SIG-M5 (cell line): ENCODE data around the gene TBC1D3B.
"Not testable (repeated sequence)": the region's sequence is repeated elsewhere in the genome, so short reads cannot be mapped to it uniquely, and the experiment has no call there.

Source experiments
- DNase-seq: peaks from one replicate; lab custom pipeline; 2025; lab: John Stamatoyannopoulos, UW

The TBC1D3B gene

DNA sequence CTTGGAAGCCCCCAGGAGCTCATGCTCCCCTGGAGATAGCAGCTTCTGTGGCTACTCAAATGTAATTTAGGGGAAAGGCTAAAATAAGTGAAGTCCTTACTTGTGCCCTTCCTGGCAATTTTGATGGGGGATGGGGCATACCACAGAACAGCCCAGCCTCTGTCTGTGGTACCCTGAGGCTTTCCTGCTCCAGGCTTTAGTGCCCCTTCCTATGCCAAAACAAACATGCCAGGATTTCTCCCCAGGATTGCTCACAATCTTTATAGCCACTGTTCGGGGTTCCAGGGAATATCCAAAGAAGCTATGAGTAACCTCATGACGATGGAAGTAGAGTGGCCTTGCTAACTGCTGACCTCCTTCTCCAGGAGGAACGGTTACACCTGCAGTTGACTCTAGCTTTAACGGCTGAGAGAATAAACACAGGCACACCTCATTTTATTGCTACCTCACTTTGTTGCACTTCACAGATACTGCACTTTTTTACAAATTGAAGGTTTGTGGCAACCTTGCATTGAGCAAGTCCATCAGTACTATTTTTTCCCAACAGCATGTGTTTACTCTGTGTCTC lies 47.9 kb downstream of the TBC1D3B start:
- DNase-seq: no peak

GRCh38 chr17:36127911-36128310 lies 48.5 kb downstream of the TBC1D3B start:
- no peak for DNase-seq

- DNase-seq: no peak
These were observed 49.1 kb downstream of the TBC1D3B start for GRCh38 chr17:36127199-36127893.

- DNase-seq: no peak
These were observed 51.3 kb downstream of the TBC1D3B start for GRCh38 chr17:36124879-36125824.

DNA sequence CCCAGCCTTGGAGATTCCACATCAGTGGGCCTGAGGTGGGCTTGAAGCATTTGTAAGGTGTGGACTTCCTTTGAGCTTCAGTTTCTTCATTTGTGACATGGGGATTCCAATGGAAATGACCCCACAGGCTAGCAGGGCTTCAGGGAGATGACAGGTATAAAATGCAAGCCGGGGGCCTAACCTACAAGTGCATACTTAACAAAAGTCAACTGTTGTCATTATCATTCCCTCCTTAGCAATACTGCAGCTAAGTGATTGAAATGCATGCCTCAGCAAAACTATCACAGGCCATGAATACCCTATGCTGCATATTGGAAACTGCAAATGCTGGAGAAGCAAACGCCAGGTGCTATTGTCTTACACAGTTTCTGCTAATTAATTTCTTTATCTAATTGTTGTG lies 53.0 kb downstream of the TBC1D3B start:
- no peak for DNase-seq

DNA sequence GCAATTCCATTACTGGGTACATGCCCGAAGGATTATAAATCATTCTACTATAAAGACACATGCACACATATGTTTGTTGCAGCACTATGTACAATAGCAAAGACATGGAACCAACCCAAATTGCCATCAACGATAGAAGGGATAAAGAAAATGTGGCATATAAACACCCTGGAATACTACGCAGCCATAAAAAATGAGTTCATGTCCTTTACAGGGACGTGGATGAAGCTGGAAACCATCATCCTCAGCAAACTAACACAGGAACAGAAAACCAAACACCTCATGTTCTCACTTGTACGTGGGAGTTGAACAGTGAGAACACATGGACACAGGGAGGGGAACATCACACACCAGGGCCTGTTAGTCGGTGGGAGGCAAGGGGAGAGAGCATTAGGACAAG lies 55.3 kb downstream of the TBC1D3B start:
- not testable (repeated sequence) for DNase-seq

- DNase-seq: no peak
These were observed 56.2 kb downstream of the TBC1D3B start for GRCh38 chr17:36120221-36120620.

DNA sequence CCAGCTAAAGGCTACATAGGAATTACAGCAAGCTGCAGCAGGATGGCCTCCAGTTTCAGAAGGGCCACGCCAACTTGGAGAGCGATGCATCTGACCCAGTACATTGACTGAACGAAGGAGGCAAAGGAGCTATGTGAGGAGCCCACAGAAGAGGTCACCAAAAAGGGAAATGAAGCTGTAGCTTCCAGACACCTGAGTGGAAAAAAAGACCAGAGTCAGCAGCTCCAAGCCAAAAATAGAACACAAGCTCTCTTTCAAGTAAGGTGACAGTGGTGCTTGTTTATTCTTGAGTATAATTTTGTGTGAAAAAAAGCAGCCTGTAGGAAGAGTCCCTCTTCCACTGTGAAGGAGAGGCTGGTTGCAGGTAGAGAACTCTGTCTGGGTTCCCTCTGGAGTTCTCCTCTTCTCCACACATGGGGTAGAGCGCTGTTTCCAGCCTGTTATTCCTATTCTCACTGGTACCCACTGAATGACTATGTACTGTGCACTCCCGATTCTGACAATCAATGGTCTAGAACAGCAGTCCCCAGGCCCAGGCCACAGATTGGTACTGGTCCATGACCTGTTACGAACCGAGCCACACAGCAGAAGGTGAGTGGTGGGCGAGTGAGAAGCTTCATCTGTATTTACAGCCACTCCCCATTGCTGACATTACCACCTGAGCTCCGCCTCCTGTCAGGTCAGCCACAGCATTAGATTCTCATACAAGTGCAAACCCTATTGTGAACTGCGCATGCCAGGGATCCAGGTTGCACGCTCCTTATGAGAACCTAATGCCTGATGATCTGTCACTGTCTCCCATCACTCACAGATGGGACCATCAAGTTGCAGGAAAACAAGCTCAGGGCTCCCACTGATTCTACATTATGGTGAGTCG lies 57.7 kb downstream of the TBC1D3B start:
- no peak for DNase-seq

- no peak for DNase-seq
These were observed 58.7 kb downstream of the TBC1D3B start for GRCh38 chr17:36117505-36118382.
